Measurements from ENCODE around the gene CARD14.
A peak's percentile ranks its signal among the peaks of the same experiment; 100 is the strongest.
"Not testable (repeated sequence)": the region's sequence is repeated elsewhere in the genome, so short reads cannot be mapped to it uniquely, and the experiment has no call there.

Gene CARD14

GRCh38 chr17:80187090-80187489, 17.3 kb downstream of the CARD14 start:
- no peak for DNase-seq

DNA sequence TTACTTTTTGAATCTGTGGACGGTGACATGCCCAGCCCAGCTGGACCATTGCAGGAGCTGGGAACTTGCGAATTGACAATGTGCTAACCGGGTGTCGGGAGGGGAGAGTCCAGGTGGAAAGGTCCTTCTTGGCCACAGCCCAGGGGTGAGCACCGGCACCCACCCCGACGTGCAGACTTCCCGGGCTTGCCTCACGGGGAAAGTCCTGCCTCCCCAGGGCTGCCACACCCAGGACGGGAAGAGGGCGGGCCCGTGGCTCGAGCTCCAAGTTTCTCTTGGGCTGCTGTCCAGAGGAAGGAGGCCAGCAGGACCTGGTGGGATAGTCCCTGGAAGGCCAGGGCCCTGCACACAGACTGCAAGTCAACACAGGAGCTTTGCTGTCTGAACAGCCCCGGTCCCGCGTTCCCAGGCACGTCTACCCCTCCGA, 17.7 kb downstream of the CARD14 start:
- no peak for DNase-seq

- DNase-seq, result no peak
Measured at GRCh38 chr17:80189611-80190010, 19.8 kb downstream of the CARD14 start.

DNA sequence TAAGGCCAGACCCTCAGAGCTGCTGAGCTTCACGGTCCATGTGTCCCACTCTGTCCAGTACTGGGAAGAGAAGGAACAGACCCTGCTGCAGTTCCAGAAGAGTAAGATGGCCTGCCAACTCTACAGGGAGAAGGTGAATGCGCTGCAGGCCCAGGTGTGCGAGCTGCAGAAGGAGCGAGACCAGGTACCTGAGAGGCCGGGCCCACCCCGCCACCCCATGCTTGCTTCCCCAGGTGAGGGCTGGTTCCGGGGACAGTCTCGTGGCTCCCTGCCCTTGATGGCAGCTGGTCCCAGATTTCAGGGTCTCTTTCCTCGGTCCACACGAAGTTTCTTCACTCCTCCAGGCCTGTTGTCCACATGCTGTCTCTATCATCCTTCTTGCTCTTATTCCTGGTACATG, 20.9 kb downstream of the CARD14 start:
- no peak for DNase-seq

GRCh38 chr17:80191192-80191591, 21.4 kb downstream of the CARD14 start:
- no peak for DNase-seq

GRCh38 chr17:80191865-80192661, 22.2 kb downstream of the CARD14 start:
- DNase-seq, result peak in 13 of 14 donors; percentile 6 to 60 (median 45)

DNA sequence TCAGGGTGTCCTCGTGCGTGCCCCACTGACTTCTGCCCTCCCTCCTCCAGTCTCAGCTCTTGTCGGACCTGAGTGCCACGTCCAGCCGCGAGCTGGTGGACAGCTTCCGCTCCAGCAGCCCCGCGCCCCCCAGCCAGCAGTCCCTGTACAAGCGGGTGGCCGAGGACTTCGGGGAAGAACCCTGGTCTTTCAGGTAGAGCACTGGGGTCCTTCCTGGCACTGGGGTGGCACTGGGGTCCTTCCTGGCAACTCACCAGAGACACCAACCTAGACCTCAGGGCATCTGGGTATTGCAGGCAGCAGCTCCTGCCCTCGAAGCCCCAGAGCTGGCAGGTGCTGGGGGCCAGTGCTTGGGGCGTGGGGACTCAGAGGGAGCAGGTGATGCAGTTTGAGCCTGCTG, 25.3 kb downstream of the CARD14 start:
- DNase-seq, result no peak

- no peak for DNase-seq
Measured at GRCh38 chr17:80195671-80196529, 26.1 kb downstream of the CARD14 start.

DNA sequence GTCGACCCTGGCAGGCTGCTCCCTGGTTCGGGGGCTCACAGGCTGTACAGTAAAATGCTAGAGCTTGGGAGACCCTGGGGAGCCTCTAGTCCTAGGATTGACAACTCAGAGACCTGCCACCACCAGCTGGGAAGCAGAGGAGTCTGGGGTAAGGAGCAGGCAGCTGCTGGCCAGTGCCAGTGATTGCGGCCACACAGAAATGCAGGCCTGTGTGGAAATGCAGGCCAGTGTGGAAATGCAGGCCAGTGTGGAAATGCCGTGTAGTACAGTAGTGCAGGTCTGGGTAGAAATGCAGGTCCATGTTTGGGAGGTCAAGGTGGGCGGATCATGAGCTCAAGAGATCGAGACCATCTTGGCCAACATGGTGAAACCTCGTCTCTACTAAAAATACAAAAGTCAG, 26.8 kb downstream of the CARD14 start:
- no peak for DNase-seq

DNA sequence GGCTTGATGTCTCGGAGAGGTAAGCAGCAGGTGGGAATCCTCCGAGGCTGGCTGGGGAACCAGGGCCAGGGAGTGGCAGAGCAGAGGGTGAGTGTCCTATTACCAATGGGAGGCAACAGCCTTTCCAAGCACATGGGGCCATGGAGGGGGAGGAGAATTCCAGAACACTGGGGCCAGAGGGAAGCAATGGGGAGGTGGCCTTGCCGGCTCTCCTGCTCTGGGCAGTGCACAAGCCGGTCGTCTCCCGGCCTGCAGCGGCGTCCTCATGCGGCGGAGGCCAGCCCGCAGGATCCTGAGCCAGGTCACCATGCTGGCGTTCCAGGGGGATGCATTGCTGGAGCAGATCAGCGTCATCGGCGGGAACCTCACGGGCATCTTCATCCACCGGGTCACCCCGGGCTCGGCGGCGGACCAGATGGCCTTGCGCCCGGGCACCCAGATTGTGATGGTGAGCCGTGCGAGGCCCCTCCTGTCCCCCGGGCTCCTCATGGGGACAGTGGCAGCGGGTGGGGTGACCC, 28.4 kb downstream of the CARD14 start:
- DNase-seq, result no peak

DNA sequence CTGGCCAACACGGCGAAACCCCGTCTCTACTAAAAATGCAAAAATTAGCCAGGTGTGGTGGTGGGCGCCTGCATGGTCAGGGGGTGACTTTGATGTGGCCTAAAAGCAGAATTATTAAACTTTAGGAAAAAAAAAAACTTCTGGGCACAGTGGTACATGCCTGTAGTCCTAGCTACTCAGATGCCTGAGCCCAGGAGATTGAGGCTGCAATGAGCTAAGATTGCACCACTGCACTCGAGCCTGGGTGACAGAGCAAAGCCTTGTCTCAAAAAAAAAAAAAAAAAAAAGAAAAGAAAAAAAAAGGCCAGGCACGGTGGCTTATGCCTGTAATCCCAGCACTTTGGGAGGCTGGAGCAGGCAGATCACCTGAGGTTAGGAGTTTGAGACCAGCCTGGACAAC, 29.5 kb downstream of the CARD14 start:
- DNase-seq, result not testable (repeated sequence)

- DNase-seq, result no peak
Measured at GRCh38 chr17:80201446-80201845, 31.6 kb downstream of the CARD14 start.

- no peak for DNase-seq
Measured at GRCh38 chr17:80202197-80202596, 32.4 kb downstream of the CARD14 start.

GRCh38 chr17:80203471-80203963, 33.7 kb downstream of the CARD14 start:
- DNase-seq, result no peak

DNA sequence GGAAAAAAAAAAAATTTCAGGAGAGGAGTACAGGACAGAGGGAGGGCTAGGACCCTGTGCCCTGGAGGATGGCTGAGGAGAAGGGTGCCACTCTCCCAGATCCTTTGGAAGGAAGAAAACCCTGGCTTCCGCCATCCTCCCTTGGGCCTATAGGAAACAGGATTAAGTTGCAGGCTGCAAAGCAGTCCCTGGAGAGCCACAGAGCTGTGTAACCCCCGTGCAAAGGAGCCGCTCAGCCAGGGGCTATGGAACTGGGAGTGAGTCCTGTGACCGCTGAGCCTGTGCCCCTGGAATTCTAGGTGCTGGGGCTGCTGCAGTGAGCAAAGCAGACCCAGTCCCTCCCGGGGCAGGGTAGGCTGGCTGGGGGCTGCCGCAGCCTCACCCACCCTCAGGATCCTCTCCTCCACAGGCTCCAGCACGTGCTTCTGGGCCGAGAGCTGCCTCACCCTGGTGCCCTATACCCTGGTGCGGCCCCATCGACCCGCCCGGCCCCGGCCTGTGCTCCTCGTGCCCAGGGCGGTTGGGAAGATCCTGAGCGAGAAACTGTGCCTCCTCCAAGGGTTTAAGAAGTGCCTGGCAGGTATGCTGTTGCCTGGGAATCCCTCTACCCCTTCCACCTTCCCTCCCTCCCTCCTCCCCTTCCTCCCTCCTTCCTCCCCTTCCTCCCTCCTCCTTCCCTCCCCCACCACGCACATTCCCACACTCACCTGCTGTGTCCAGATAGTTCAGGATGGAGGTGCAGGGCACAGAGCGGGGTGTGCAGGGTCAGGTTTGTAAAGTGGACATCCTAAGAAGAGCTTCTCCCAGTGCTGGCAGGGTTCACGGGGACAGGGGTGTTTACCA, 35.0 kb downstream of the CARD14 start:
- DNase-seq, result no peak

GRCh38 chr17:80205811-80206210, 36.0 kb downstream of the CARD14 start:
- no peak for DNase-seq

DNA sequence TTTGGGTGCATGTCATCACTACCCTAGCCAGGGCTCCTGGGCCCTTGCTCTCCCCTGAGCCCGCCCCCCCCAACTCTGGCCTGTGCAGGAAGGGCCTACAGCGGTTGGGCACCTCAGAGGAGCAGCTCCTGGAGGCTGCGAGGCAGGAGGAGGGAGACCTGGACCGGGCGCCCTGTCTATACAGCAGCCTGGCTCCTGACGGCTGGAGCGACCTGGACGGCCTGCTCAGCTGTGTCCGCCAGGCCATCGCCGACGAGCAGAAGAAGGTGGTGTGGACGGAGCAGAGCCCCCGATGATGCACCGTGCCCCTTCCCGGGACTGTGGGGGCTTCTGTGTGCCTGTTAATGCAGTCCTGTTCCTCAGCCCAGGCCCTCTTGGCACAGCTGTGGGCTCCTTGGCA, 38.2 kb downstream of the CARD14 start:
- DNase-seq, result no peak

DNA sequence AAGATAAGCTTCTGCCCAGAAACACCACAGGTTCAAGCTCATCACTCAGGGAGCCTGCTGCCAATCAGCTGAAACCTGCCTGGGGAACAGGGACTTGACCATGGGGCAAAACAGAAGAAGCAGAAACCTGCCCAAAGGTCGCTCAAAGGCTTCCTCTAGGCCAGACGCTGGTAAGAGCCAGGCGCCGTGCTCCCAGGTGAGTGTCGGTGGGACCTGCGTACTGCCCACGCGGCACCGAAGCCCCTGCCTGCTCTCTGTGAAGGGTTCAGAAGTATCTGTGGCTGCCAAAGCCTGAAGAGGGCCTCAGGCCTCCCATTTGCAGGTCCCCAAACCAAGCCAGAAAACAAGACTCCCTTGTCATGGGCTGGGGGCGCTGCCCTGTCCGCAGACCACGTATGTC, 39.9 kb downstream of the CARD14 start:
- no peak for DNase-seq

DNA sequence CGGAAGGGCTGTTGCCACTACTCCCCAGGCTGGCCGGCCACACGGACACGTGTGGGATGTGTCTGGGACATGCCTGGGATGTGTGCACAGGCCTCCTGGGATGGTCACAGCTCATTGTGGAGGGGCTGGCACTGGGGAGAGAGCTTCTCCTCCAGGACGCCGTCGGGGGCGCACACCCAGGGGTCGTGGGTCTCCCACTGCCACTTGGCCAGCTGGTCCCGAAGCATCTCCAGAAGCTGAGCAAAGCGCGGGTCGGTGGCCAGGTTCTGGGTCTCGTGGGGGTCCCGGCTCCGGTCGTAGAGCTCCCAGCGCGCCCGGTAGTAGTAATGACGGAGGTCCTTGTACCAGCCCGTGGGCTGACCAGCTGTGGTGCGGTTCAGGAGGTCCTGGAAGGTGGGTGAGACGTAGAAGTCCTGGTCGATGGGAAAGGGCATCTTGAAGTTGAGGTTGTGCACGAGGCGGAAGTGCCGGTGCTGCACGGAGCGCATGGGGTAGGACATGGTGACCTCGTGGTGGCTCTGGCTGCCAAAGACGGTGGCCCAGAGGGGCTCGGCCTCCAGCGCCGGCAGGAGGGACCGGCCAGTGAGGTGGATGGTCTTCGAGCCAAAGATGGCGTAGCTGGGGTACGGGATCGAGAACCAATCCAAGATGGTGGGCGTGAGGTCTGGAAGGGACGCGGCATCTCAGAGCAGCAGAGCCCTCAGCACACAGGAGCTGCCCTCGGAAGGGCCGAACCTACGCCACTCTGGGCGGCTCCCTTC, 40.7 kb downstream of the CARD14 start:
- no peak for DNase-seq

- no peak for DNase-seq
Measured at GRCh38 chr17:80212109-80212508, 42.3 kb downstream of the CARD14 start.

- no peak for DNase-seq
Measured at GRCh38 chr17:80212511-80212910, 42.7 kb downstream of the CARD14 start.

All from C1 segment of cervical spinal cord (tissue), 14 donors.